DOHH2 (cell line): Measurements from ENCODE around the gene JOSD2.

Experiments used
- H3F3A ChIP-seq: fragments of 200-600 bp; sonication (generic), shearing (Covaris generic); 2 replicates; pipeline ENCODE4 v1.6.0; 2016; ENCODE audit warnings: antibody characterized with exemption, mild to moderate bottlenecking; ENCODE audit not compliant: control insufficient read depth, insufficient read depth
- H3K27ac ChIP-seq: fragments of 200-600 bp; sonication (generic); 2 replicates; pipeline ENCODE4 v1.5.1; 2014; ENCODE audit warnings: low read depth, mild to moderate bottlenecking, low read length, moderate library complexity
- H3K27me3 ChIP-seq: fragments of 200-600 bp; sonication (generic); 2 replicates; pipeline ENCODE4 v1.6.1; 2014; ENCODE audit warnings: mild to moderate bottlenecking, low read length, mixed read lengths; ENCODE audit not compliant: control insufficient read depth
- H3K36me3 ChIP-seq: fragments of 200-600 bp; sonication (generic); 2 replicates; pipeline ENCODE4 v1.6.1; 2014; ENCODE audit warnings: mild to moderate bottlenecking, low read length, moderate library complexity, mixed read lengths; ENCODE audit not compliant: control insufficient read depth
- H3K4me1 ChIP-seq: fragments of 200-600 bp; sonication (generic); 2 replicates; pipeline ENCODE4 v1.6.1; 2014; ENCODE audit warnings: mild to moderate bottlenecking, low read length, mixed read lengths; ENCODE audit not compliant: control insufficient read depth
- H3K4me2 ChIP-seq: fragments of 200-600 bp; sonication (generic); 2 replicates; pipeline ENCODE4 v1.6.0; 2014; ENCODE audit warnings: mild to moderate bottlenecking, low read length, moderate library complexity
- H3K4me3 ChIP-seq: fragments of 200-600 bp; sonication (generic); 2 replicates; pipeline ENCODE4 v1.5.1; 2014; ENCODE audit warnings: mild to moderate bottlenecking, low read length, mixed read lengths
- H3K79me2 ChIP-seq: fragments of 200-600 bp; sonication (generic); 2 replicates; pipeline ENCODE4 v1.6.1; 2014; ENCODE audit warnings: mild to moderate bottlenecking, low read length, mixed read lengths; ENCODE audit not compliant: control insufficient read depth
- H3K9me2 ChIP-seq: fragments of 200-600 bp; sonication (generic); replicated peaks from 2 replicates; pipeline ENCODE4 v1.6.1; 2014; ENCODE audit warnings: mild to moderate bottlenecking, low read length, mixed read lengths; ENCODE audit not compliant: control insufficient read depth
- H3K9me3 ChIP-seq: fragments of 200-600 bp; sonication (generic); 2 replicates; pipeline ENCODE4 v1.6.1; 2014; ENCODE audit warnings: antibody characterized with exemption, low read length, mixed read lengths; ENCODE audit not compliant: control insufficient read depth, insufficient read depth
- H4K20me1 ChIP-seq: fragments of 200-600 bp; sonication (generic); 2 replicates; pipeline ENCODE4 v1.6.0; 2014; ENCODE audit warnings: low read depth, mild to moderate bottlenecking, antibody characterized with exemption, low read length, moderate library complexity; ENCODE audit not compliant: control insufficient read depth, insufficient read depth
- CTCF ChIP-seq: fragments of 200-600 bp; sonication (generic); IDR thresholded peaks from one replicate; pipeline ENCODE4 v1.5.1; 2014; ENCODE audit warnings: antibody characterized with exemption, mild to moderate bottlenecking, low read depth, low read length; ENCODE audit not compliant: poor library complexity, severe bottlenecking
- EZH2phosphoT487 ChIP-seq: fragments of 200-600 bp; sonication (generic); IDR thresholded peaks from 2 replicates; pipeline ENCODE4 v1.6.1; 2017; ENCODE audit warnings: borderline replicate concordance, mild to moderate bottlenecking, antibody characterized with exemption, low read length, moderate library complexity, mixed read lengths

Gene JOSD2

GRCh38 chr19:50506700-50507099 is 4.3 kb downstream of the JOSD2 start:
- Histone ChIP-seq H3K4me2 (no peak overlapping the region), H3K36me3 (no peaks in the 10 kb centered on the region), H4K20me1 (no peaks in the 10 kb centered on the region), H3K27me3 (no peaks in the 10 kb centered on the region), H3K79me2 (peaks cover 3% of the 10 kb centered on the region; the same call in 1 of the 2 replicates), H3K9me3 (no peaks in the 10 kb centered on the region), H3F3A (no peaks in the 10 kb centered on the region), H3K4me3 (no peak overlapping the region), H3K27ac (no peak overlapping the region), H3K9me2 (no peaks in the 10 kb centered on the region), H3K4me1 (peaks cover 9% of the 10 kb centered on the region)
- no peak for TF ChIP-seq EZH2phosphoT487

GRCh38 chr19:50505856-50506611 is 5.0 kb downstream of the JOSD2 start:
- Histone ChIP-seq H3K4me1 (peaks cover 7% of the 10 kb centered on the region), H3K4me3 (no peak overlapping the region), H3K36me3 (no peaks in the 10 kb centered on the region), H3K79me2 (peaks cover 3% of the 10 kb centered on the region; the same call in 1 of the 2 replicates), H3F3A (no peaks in the 10 kb centered on the region), H3K9me2 (no peaks in the 10 kb centered on the region), H4K20me1 (no peaks in the 10 kb centered on the region), H3K4me2 (no peak overlapping the region), H3K27ac (no peak overlapping the region), H3K27me3 (no peaks in the 10 kb centered on the region), H3K9me3 (no peaks in the 10 kb centered on the region)
- no peak for TF ChIP-seq EZH2phosphoT487
- TF ChIP-seq CTCF: no peak

- peaks cover 4% of the 10 kb centered on the region; the same call in 1 of the 2 replicates for H3K4me1 ChIP-seq
- no peak overlapping the region for H3K27ac ChIP-seq
- no peak for TF ChIP-seq CTCF
- no peak for TF ChIP-seq EZH2phosphoT487
- H3F3A ChIP-seq: no peaks in the 10 kb centered on the region
- H3K4me3 ChIP-seq: no peak overlapping the region
- H3K36me3 ChIP-seq: no peaks in the 10 kb centered on the region
- no peaks in the 10 kb centered on the region for H4K20me1 ChIP-seq
- H3K9me2 ChIP-seq: no peaks in the 10 kb centered on the region
- no peaks in the 10 kb centered on the region for H3K27me3 ChIP-seq
- no peak overlapping the region for H3K4me2 ChIP-seq
- H3K79me2 ChIP-seq: no peaks in the 10 kb centered on the region
- H3K9me3 ChIP-seq: no peaks in the 10 kb centered on the region
Measured at GRCh38 chr19:50501568-50502475, 9.2 kb downstream of the JOSD2 start.

GRCh38 chr19:50501186-50501567 is 9.8 kb downstream of the JOSD2 start:
- no peak for TF ChIP-seq CTCF
- TF ChIP-seq EZH2phosphoT487: no peak
- no peaks in the 10 kb centered on the region for H3K27me3 ChIP-seq
- no peak overlapping the region for H3K4me2 ChIP-seq
- H3K4me1 ChIP-seq: peaks cover 4% of the 10 kb centered on the region; the same call in 1 of the 2 replicates
- H3K4me3 ChIP-seq: no peak overlapping the region
- H3F3A ChIP-seq: no peaks in the 10 kb centered on the region
- no peaks in the 10 kb centered on the region for H3K9me3 ChIP-seq
- no peak overlapping the region for H3K27ac ChIP-seq
- no peaks in the 10 kb centered on the region for H4K20me1 ChIP-seq
- no peaks in the 10 kb centered on the region for H3K79me2 ChIP-seq
- no peaks in the 10 kb centered on the region for H3K36me3 ChIP-seq
- H3K9me2 ChIP-seq: no peaks in the 10 kb centered on the region
